Activated CD4-positive, alpha-beta T cell treated with anti-CD3 and anti-CD28 coated beads, Interleukin-2, Interleukin-6, amounts not matched to agents 100 ng/mL and 50 ng/mL, durations not matched to agents 16 hours and 8 hours (primary cell): ENCODE measurements around the gene MEDAG.

ENCODE experiments used
- DNase-seq: peaks from one replicate; pipeline ENCODE4 v3.0.0-alpha.2; 2020

MEDAG gene

DNA sequence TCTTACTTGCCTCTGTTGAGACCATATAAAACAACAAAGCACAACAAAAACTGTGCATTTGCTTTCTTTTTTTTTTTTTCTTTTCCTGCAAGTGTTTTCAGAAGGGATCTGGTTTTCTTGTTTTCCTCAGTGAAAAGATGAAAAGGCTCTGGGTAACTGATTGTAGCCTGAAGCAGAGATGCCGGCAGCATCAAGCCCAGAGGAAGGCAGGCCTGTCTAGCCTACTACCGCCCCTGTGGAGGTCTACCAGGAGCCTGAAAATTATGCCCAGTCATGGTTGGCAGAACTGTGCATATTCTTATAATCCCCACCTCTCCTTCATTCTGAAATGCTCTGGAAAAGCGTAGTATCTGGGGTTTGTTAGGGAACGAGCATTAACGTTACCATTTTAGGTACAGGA lies 32.6 kb upstream of the MEDAG start:
- no peak for DNase-seq

DNA sequence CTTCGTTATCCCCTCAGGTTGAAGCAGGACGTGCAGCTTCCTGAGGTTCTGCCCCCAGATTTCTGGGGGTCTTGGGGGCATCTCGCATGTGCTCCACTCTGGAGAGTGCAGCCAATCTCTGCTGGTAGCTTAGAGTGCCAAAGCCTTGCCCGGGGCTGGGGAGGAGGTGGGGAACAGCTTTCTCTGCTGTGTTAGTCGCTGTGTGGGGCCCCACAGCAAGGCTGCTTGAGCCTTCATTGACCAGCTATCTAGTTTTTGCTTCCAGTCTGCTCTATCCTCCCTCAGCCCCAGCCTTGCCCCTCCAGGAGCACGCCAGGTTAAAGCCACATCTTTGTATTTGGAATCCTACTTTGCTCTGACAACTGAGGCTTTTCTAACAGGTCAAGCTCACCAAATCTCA lies 32.0 kb upstream of the MEDAG start:
- no peak for DNase-seq

DNA sequence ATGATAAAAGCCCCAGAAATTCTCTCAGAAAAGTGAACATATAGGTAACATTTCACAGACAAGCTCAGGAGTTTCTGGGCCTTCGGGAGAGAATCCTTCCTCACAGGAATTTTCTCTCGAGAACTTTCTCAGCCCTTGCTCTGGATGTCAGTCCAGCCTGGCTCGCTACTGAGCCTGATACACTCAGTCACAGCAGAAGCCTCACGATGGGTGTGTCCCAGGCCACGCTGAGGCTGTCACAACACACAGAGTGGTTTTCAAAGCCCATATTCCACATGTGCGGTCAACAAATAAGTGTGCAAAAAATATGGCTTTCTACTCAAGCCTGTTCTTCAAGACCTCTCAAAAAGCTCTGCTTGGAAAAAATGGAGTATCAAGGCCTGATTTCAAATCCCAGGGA lies 31.5 kb upstream of the MEDAG start:
- no peak for DNase-seq

DNA sequence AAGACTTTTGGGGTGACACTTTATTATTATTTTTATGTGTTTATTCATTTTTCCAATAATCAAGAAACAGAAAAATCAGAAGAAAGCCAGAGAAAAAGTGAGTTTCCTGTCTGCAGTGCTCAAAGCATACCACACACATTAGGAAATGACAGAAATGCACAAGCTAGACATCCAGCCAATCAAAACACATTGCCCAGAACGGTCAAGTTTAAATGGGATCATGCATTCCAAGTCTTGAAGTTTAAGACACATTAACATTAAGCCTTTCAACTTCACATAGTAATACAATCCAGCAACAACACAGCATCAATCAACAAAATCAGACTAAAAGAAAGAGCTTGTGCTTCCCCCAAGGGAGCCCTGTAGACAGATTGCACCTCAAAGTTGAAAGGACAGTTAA lies 28.7 kb upstream of the MEDAG start:
- no peak for DNase-seq

DNA sequence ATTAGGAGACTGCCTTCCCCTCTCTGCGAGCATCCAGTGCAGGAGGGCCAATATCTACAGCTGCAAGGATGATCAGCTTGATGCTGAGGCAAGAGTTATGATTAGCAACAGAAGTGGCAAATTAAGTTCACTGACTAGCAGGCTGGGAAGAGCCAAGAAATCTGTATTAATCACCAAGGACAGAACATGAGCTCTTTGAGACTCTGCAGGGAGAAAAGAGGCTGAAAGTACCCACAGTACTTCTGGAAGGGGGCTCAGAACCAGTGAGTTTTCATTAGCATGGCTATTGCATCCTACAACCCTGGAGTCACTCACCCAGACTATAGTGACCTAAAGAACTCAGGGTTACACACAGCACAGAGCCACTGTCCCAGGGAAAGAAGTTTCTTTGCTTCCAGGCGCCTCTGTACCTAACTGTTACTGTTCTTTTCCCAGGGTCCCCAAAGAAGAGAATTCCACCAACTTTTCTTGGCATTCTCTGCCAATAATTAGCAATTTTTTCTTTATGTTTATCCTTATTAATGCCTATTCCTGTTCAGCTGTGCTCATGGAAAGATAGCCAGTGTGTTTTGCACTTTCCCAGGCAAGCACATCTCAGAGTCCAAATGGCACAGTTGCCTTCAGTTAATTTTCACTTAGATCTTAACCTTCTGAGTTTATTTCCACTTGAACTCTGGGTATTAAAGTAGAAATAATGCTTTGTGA lies 25.8 kb upstream of the MEDAG start:
- DNase-seq, result no peak

DNA sequence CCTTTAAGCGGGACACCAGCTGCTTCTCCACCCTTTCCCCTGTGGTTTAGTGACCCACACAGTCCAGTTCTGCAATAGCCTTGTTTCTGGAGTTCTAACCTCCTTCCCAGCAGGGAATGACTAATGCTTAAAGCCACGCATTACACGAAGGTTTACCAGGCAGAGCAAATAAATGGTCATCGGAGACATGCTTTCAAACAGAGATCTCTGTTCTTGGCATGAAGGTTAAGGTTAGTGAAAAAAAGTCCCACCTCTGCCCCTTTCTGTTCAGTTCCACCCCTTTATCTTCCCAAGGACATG lies 25.3 kb upstream of the MEDAG start:
- DNase-seq, result no peak

DNA sequence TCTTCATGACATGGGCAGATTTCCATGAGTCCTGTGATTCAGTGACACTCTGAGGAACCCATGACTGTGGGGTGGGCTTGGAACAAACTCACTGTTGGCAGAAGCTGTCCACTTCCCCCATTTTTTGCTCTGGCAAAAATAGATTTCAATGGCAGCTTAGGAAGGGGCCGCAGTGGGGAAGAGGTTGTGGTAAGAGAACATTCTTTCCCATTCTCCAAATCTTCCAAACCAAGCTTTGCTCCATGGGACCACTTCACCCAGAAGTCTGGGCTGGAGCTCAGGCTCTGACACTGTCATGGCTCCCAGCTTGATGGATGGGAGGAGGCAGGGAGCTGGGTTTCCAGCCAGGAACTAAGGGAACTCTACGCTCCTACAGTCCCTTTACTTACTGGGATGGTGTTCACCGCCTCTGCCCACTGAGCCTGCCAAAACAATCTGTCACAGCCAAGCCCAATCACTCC lies 24.9 kb upstream of the MEDAG start:
- DNase-seq, result no peak

DNA sequence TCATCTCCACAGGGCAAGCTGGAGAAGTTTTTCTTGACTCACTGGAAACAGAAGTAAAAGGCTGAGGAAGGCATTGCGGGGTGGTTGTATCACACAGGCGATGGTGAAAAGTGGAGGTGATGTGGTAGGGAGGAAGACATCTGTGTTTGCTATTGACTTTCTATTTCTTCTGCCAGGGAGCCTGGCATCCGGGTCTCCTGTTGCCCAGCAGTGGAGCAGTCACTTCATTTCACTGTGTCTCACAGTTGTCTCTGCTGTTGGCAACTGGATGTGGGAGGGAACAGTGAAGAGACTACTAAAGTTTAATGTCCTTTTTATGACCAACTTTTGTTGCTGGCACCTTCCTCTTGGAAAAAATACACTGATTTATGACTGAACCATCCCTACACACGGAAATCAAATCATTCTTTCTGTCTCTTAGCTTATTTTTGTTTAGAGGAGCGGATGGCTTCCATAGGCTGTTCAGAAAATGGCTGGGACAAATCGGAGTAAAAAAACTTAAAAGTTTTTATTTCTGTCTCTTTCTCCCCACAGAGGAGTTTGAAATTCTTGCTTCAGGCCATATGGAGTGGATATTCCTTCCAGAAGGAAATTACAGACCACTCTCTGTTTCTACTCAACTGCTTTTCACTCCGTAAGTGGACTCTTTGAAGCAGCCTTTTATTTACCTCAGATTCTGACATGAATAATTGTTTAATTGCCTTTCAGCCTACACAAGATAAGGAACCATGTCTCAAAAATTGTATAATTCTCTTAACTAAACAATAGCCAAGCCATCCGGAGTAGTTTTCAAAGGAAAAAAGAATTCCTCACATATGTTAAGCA lies 23.8 kb upstream of the MEDAG start:
- DNase-seq, result no peak

DNA sequence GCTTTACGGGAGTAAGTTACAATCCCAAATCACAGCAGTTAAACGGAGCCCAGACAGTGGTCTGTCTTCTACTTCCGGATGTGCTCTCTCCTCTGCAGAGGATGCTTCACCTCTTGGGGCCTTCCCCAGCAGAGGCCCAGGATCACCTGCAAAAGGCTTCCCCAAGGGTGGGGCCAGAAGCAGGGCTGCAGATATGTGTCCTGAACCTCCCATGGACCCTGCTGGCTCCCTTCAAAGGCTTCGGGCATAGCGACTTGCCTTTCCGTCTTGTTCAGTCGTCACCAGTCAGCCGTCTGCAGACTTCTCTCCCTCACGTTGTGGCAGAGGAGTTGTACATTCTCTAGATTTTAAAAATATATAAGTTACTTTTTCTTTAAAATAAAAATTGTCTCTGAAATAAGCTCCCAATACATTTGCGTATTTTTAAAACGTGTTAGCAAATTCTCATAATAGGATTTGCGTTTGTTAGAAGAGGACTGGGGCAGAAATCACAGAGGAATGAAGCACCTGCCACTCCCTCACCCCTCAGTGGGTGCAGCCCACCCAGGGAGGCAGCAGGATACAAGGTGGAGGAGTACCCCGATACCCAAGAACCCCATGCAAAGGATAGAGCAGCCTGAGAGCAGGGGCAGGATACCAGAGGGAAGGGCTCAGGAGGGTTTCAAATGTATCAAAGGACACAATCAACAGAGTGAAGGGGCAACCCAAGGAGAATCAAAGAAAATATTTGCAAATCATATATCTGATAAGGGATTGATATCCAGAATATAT lies 22.9 kb upstream of the MEDAG start:
- no peak for DNase-seq

DNA sequence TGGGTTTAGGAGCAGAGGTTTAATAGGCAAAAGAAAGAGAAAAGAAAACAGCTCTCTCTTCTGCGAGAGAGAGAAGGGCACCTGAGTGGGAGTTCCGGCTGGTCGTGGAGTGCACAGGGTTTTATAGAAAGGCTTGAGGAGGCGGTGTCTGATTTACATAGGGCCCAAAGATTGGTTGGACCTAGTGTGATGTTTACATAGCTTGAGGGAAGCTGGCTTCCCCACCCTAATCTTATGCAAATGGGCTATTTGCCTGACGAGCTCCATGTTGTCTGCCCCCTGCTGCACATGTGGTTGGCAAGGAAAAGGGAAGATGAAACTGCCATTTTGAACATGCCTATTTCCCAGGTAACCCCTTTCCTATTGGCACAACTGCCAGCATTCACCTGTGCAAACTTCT lies 21.5 kb upstream of the MEDAG start:
- DNase-seq, result no peak

DNA sequence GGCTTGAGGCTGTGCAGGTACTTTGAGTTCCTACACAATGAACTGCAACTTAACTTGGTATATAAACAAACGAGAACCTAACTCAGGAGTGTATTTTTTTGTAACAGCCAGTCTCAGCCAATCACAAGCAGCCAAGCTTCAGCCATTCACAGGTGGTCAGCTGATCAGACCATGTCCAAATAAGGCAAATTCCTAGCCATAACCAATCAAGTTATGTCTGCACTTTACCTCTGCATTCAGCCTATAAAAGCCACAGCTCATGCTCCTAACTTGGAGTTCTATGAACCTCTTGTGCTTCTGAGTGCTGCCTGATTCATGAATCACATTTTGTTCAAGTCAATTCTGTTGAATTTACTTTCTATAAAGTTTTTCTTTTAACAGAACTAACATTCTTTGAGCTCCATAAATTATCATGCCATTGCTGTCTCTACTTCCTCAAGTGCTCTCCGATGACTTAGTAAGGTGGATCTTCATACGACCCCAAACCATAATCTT lies 16.8 kb upstream of the MEDAG start:
- no peak for DNase-seq

DNA sequence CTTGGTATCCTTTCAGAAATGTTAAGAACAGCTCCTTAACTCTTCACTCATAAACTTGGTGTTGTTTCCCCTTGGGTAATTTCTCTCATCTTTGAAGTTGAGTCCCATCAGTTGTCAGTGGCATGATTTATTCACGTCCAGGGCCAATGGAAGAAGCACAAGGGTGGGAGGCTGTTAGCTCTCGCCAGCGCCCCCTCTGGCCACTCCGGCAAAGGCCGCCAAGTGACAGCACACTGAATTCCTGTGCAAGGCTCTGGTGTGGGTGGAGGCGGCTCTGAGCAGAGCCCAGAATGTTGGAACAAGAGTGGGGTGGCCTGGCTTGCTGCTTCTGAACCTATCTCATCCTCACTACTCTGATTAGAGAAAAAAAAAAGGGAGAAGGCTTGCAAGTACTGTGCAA lies 13.1 kb upstream of the MEDAG start:
- peak; percentile 14 for DNase-seq

DNA sequence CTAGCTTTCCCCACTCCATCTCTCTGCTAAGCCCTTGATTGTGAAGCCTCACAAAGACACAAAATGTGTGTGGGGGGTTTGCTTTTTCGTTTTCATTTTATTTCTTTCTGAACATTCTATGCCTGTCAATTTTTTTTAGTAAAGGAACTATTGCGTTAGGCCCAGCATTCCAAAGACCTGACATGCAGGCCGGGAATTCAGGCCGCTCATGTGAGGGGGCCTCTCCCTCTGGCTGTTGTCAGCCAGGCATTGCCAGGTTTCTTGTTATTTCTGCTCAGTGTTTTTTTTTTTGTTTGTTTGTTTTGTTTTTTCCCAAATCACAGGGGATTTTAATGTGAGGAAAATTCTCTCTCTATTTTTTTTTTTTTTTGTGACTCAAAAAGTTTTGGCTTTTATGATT lies 10.3 kb upstream of the MEDAG start:
- DNase-seq, result no peak

DNA sequence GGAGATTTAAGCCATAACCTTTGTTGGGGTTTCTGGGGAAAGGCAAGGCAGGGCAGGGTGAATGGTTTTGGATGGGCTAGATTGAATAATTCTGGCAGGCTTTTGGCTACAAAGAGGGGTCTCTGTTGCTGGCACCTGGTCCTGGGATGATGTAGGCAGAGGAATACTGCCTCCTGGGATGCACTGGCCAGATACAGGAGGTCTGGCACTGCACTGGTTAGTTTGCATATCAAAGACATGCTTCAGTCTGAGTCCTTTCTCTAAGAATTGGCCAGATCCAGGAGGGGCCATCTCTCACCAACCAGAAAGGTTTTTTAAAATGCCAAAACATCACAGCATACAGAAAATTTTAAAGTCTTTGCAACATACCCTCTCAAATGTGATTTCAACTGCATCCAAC lies 8.0 kb upstream of the MEDAG start:
- no peak for DNase-seq

DNA sequence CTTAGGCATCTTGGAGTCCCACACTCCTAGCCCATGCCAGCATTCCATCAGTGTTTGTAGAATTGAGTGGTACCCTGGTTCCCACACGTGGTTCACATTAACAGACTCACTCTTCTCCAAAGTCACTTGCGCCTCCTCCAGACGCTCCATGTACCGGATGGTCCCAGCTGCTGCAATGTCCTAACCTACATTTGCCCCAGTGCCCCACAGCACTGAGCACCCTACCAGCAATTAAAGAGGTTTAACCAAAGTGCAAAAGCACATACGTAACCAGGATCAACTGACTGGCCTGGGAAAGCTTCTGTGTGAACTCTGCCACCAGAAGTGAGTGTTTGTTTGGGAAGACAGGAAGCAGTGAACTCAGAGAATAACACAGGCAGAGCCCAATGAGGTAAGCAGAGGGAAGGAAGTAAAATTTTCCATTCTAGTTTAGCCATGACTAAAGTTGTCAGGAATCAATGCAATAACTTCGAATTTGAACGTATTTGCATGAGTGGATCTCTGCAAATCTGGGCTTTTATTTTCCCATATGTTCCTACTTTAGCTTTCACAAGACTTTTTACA lies 7.3 kb upstream of the MEDAG start:
- no peak for DNase-seq

DNA sequence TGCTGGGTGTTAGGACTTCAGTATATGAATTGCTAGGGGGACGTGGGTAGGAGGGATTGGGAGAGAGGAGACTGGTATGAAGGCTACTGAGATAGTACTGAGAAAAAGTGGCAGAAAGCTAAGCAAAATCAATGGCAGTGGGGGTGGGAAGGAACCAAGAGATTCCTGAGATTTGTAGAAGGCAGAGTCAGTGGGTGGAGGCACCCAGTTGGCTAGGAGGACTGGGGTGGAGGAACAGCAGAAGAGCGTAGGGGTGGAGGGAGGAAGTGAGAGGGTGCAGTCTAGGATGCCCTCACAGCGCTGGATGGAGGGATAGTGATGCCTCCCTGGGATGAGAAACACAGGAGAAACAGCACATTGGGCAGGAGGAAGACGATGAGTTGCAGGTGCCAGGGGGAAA lies 5.6 kb upstream of the MEDAG start:
- DNase-seq, result no peak

DNA sequence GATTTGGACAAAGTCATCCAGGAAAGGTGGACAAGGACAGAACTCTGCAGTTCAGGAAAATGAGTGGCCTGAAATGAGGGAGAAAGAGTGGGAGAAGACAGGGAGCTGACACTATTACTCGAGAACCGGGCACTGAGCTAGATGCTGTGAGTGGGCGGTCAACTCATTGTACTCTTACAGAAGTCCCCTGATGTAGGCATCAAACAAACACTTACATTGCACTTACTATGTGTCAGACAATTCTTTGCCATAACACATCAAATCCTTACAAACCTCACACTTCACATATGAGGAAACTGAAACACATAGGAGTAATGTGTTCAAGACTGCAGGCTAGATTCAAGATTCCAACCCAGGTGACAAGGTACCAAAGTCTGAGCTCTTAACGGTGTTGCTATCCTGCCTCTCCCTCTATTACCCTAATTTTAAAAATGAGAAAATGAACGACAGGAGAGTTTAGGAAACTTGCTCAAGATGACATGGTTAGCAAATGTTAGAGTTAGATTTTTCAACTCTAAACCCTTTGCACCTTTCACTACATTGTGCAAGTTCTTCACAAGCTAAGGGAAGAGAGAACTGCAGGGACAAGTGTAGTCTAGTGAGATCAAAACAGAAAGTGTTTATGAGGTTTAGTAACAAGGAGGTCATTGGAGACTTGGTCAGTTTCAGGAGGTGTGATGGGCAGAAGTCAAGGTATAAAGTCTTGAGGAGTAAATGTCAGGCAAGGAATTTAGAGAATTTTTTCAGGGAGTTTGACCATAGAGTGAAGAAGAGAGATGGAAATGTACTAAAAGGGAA lies 4.9 kb upstream of the MEDAG start:
- DNase-seq, result no peak

DNA sequence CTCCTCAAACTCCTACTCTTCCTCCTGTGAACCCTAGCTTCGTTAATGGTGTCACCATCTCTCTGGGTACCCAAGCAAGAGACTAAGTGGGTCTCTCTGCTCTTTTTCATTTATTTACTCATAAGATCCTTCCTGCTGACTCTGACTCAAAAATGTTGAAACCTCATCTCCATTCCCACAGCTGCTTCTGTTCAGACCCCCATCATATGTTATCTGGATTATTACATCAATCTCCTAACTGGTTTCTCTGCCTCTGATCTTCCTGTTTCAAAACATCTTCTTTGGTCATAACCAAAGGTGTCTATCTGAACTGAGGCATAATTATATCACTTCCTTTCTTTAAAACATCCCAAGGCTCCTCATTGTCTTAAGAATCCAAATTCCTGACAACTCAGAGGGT lies 2.0 kb upstream of the MEDAG start:
- DNase-seq, result no peak

DNA sequence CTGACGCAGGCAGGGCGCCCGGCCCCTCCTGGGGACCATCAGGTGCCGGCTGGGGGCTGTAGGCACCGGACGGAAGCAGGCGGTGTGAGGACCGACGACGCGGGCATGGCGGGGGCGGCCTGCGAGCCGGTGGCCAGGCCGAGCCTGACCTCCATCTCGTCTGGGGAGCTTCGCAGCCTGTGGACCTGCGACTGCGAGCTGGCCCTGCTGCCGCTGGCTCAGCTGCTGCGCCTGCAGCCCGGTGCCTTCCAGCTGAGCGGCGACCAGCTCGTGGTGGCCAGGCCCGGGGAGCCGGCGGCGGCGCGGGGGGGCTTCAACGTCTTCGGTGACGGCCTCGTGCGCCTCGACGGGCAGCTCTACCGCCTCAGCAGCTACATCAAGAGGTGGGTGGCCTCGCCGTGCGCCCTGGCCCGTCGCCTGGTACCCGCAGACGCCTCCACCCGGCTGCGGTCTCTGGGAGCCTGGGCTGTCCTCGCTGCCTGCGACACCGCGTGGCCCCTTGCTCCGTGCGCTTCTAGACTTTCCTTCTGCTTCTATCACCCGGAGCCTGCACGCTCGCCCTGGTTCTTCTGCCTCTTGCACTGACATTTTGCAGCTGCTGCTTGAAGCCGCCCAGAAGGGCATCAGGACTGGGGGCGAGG lies 460 bp downstream of the MEDAG start:
- DNase-seq, result no peak

DNA sequence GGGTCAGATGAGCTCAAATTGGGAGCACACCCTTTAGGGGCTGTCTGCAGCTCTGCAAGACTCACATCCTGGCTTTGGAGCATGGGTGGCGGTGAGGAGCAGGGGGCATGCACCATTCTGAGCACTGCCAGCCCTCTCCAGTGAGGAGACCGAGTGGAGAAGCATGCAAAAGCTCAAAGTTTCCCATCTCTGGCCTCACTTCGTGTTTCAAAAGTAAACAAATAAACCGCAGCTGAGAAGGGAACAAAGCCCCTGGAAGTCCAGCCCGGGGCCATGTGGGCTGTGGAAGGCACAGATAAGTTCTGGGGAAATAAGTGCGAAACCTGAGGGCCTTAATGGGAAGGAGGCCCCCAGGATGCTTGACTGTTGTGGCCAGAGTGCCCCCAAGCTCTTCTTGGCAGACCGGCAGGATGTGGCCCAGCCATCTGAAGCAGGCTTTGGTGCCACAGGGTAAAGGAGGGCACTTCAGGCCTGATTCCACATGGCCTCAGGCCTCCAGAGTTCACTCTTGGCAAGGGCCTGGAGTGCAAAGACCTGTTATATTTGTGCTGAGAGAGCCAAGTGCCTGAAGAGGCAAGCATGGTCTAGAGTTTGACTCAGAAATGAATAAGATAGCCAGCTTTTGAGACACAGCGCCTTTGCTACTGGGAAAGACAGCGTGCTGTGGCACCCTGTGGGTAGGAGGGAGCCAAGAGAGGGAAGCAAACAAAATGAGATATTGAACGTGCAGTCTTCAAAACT lies 1.2 kb downstream of the MEDAG start:
- no peak for DNase-seq

DNA sequence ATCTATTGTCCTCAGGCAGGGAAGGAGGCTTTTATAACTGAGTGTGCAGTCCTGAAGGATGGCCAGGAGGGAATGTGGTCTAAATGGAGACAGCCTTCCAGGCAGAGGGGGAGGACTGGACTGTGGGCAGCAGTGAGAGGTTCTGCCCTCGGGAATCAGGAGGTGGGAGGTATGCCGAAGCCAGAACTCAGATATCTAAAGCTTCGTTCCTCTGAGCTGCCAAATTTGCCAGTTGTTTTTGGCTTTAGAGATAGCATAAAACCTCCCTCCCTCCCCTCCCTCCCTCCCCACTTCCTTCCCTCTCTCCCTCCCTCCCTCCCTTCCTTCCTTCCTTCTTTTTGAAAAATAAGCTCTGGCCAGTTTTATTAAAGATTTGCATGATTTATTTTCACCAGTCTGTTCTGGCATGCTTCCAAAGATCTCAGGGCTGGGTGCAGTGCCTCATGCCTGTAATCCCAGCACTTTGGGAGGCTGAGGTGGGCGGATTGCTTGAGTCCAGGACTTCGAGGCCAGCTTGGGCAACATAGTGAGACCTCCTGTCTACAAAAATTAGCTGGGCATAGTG lies 2.4 kb downstream of the MEDAG start:
- DNase-seq, result no peak
